ENCODE results near the gene KLC3. TPM values are rescaled to one million over a fixed set of nuclear protein-coding genes. Genes with fewer than 3 reads are reported as not detected.

The KLC3 gene
- total RNA-seq (2021; fragmentation: NEBNext Ultra II Directional; extraction: Animal tissue kit (Norgen Biotek cat#: 25700)) (2.8 and 3.2 TPM in 2 replicates), polyA plus RNA-seq (2011; rRNA removed) (1.3 and 2.4 TPM in 2 replicates), polyA minus RNA-seq (2011; rRNA and poly(A)+ RNA removed) (0.41 and 0.50 TPM in 2 replicates)
- 2.7 TPM for polyA plus RNA-seq (2011; cell fraction: cytosol; rRNA removed)
- 3.0 TPM for polyA plus RNA-seq (2011; cell fraction: nucleus; rRNA removed)
- polyA plus RNA-seq (2012, experiment 1 of 2): 0.50 to 1.9 TPM (median 1.8 TPM) in 4 replicates
- 2.0 TPM for polyA plus RNA-seq (2012, experiment 2 of 2)
- 3.0 TPM for polyA plus RNA-seq (2013, experiment 1 of 2)
- 2.4 TPM for polyA plus RNA-seq (2013, experiment 2 of 2)
- 1.0 TPM for polyA minus RNA-seq (2011; cell fraction: cytosol; rRNA and poly(A)+ RNA removed)
- polyA minus RNA-seq (2011; cell fraction: nucleus; rRNA and poly(A)+ RNA removed): 1.00 TPM
- long read RNA-seq, experiment 1, partial matches to known transcripts: 1 of 2 reads
- long read RNA-seq, experiment 1, other reads (novel, unspliced or antisense): 0 of 2 reads
- long read RNA-seq, experiment 2, partial matches to known transcripts: 1 of 1 reads
- long read RNA-seq, experiment 2, other reads (novel, unspliced or antisense): 0 of 1 reads

DNA sequence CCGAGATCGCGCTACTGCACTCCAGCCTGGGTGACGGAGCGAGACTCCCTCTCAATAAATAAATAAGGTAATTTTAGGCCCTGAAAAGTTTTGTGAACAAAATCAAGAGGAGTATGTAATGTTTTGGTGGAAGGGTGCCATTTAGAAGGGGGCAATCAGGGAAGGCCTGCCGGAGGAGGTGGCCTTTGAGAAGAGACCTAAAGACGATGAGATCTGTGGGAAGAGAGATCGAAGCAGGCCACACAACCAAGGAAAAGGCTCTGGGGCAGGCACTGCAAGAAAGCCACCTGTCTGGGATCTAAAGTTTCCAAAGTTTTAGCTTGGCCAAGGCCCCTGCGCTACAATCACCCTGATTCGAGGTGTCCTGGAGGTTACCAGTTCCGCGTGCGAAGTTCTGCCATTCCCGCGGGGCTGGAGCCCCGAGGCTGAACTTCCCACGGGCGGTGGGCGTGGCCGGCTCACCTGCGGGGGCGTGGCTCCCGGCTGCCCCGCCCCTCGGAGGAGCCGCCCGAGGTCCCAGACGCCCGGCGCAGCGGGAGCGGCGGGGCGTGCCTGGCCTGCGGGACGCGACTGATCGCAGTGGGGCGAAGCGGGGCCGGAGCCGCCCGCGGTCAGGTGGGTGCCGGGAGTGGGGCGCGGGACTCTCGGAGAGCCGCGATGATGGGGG is at the start of gene KLC3:
Gene KLC3, plus strand, starts transcription at position 519 of the 667 bp plus-strand sequence. CDS start 4,792 bp downstream, outside the sequence.
- H3K4me3 ChIP-seq (ENCODE audit: extremely low read depth in 1 of 4, insufficient read depth in 2 of 4, low read depth in 3 of 4, low read length in 4 of 4): peak within 1 kb of the TSS; percentile 28 to 70 (median 36)
- POLR2A ChIA-PET (ENCODE audit: partially characterized antibody): interaction anchor here (1.4 kb wide), 1 partner anchor 248 kb away, joined by 4 read pairs; the partner anchor contains the start of gene PPP1R37
- peak in 1 of 2 experiments; percentile 90 for DNase-seq (ENCODE audit: low read depth in 1 of 2, low spot score in 2 of 2)
- no peak for TF ChIP-seq BRCA1 (IDR thresholded peaks at IDR 0.05; ENCODE audit: low read depth, low read length)
- TF ChIP-seq SIX5 (IDR thresholded peaks at IDR 0.05; ENCODE audit: low read depth, low read length): no peak
- TF ChIP-seq KDM4A (IDR thresholded peaks at IDR 0.05; ENCODE audit: low read depth, low read length, severe bottlenecking): peak; percentile 81
- TF ChIP-seq, protein P1, sequence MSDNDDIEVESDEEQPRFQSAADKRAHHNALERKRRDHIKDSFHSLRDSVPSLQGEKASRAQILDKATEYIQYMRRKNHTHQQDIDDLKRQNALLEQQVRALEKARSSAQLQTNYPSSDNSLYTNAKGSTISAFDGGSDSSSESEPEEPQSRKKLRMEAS (IDR thresholded peaks at IDR 0.05): peak; percentile 5; the same call in 1 of the 2 replicates
- no peak for TF ChIP-seq CTBP2 (IDR thresholded peaks at IDR 0.05; ENCODE audit: borderline replicate concordance, insufficient read depth, insufficient read length, low read length)
- TF ChIP-seq BACH1 (IDR thresholded peaks at IDR 0.05; ENCODE audit: low read length): no peak
- no peak for TF ChIP-seq SP4 (IDR thresholded peaks at IDR 0.05; ENCODE audit: low read length)
- no peak for TF ChIP-seq SRF (IDR thresholded peaks at IDR 0.05; ENCODE audit: low read depth, low read length)
- TF ChIP-seq SIN3A (conservative IDR thresholded peaks at IDR 0.05 in 1 of 2, IDR thresholded peaks at IDR 0.05 in 1 of 2; ENCODE audit: low read depth in 1 of 2, low read length in 2 of 2): no peak

More for the DNA sequence above, at the start of gene KLC3:
- H3K14ac ChIP-seq (ENCODE audit: insufficient read length): no peak within 1 kb of the TSS
- no peaks in the 10 kb centered on the region for H3K9me3 ChIP-seq (ENCODE audit: insufficient read depth in 2 of 2, low read depth in 1 of 2, low read length in 1 of 2)
- H3K9ac ChIP-seq (replicated peaks in 1 of 4; ENCODE audit: extremely low read depth in 1 of 4, low read depth in 3 of 4, low read length in 3 of 4): peak within 1 kb of the TSS in 1 of 4 experiments; percentile 10; a peak in 1 of 7 replicates
- H3K4ac ChIP-seq (replicated peaks; ENCODE audit: insufficient read length, low read depth, low read length): peak within 1 kb of the TSS; percentile 78
- peaks cover 4 to 16% (median 13%) of the 10 kb centered on the region in 4 experiments; a peak in 6 of 7 replicates for H3K27me3 ChIP-seq (replicated peaks in 1 of 4; ENCODE audit: control insufficient read depth in 3 of 4, extremely low read depth in 1 of 4, insufficient read depth in 3 of 4, low read length in 3 of 4)
- H3K79me2 ChIP-seq (ENCODE audit: control insufficient read depth in 1 of 2, insufficient read depth in 2 of 2, low read length in 2 of 2): no peaks in the 10 kb centered on the region
- peak within 1 kb of the TSS; percentile 34; the same call in 1 of the 2 replicates for H2BK15ac ChIP-seq (ENCODE audit: low read length)
- no peak within 1 kb of the TSS for H3K23ac ChIP-seq (ENCODE audit: insufficient read length)
- H2AK5ac ChIP-seq (ENCODE audit: low read depth, low read length): 0 out of 2 replicates have a peak within 1 kb of the TSS, but pooled peaks have one; percentile 56
- H3K36me3 ChIP-seq (ENCODE audit: control insufficient read depth in 2 of 4, insufficient read depth in 4 of 4, low read length in 3 of 4): no peaks in the 10 kb centered on the region
- FAIRE-seq: no peak
- H2BK12ac ChIP-seq (ENCODE audit: low read depth, low read length): peak within 1 kb of the TSS; percentile 83; the same call in 1 of the 2 replicates
- H2BK20ac ChIP-seq (ENCODE audit: low read length): no peak within 1 kb of the TSS
- H3K23me2 ChIP-seq (ENCODE audit: low read depth, low read length): peaks cover 6% of the 10 kb centered on the region; the same call in 1 of the 2 replicates
- no peak within 1 kb of the TSS for H3K27ac ChIP-seq (ENCODE audit: low read depth, low read length)
- peak within 1 kb of the TSS; percentile 20; the same call in 1 of the 2 replicates for H2BK5ac ChIP-seq (ENCODE audit: low read depth, low read length)
- H4K91ac ChIP-seq (replicated peaks; ENCODE audit: insufficient read length, low read length): peak within 1 kb of the TSS; percentile 40
- no peak within 1 kb of the TSS for H3K56ac ChIP-seq (replicated peaks; ENCODE audit: insufficient read length, low read depth, low read length)
- H4K20me1 ChIP-seq (replicated peaks in 1 of 2; ENCODE audit: control insufficient read depth in 1 of 2, insufficient read depth in 2 of 2, low read length in 2 of 2): peaks cover 3 to 13% of the 10 kb centered on the region in 2 experiments
- CTCF ChIA-PET (ENCODE audit: partially characterized antibody): interaction anchor here (1.1 to 7.3 kb wide), 3 partner anchors 62 to 138 kb away, joined by 3 to 60 read pairs (median 13); no protein-coding TSS in a partner anchor
- H2BK120ac ChIP-seq (replicated peaks; ENCODE audit: low read depth, low read length): no peak within 1 kb of the TSS
- H4K8ac ChIP-seq (ENCODE audit: extremely low read depth, insufficient read depth, low read length): no peak within 1 kb of the TSS; the same call in 1 of the 2 replicates
- H3K4me2 ChIP-seq (ENCODE audit: insufficient read depth in 1 of 2, low read depth in 2 of 2, low read length in 2 of 2): peak within 1 kb of the TSS; percentile 76 to 77
- 0 out of 2 replicates have a peak within 1 kb of the TSS, but pooled peaks have one; percentile 1 for H2AFZ ChIP-seq (ENCODE audit: low read length)
- peaks cover 0 to 3% (median 0%) of the 10 kb centered on the region in 4 experiments; a peak in 4 of 7 replicates for H3K4me1 ChIP-seq (replicated peaks in 1 of 4; ENCODE audit: control insufficient read depth in 3 of 4, insufficient read depth in 4 of 4, low read length in 3 of 4)
- H4K5ac ChIP-seq (ENCODE audit: insufficient read length, low read depth, low read length): no peak within 1 kb of the TSS
- WGBS, 2 experiments (ENCODE audit: extremely low coverage in 1 of 2, insufficient coverage in 1 of 2, insufficient read length in 1 of 2, insufficient replicate concordance in 2 of 2, low coverage in 1 of 2, low lambda C conversion rate in 2 of 2, missing lambda C conversion rate in 1 of 2): 18% methylated on average over 45 of the region's 50 CpGs; no CpG with 5 or more reads in 1 of the 2 experiments
- no peaks in the 10 kb centered on the region for H3K79me1 ChIP-seq (ENCODE audit: low read depth, low read length)
- no peak within 1 kb of the TSS for H3K18ac ChIP-seq (ENCODE audit: extremely low read depth, low read length)

All from H1 (cell line).